Measurements from ENCODE around the gene STRN.
"Not testable (repeated sequence)": the region's sequence is repeated elsewhere in the genome, so short reads cannot be mapped to it uniquely, and the experiment has no call there.

Gene STRN

DNA sequence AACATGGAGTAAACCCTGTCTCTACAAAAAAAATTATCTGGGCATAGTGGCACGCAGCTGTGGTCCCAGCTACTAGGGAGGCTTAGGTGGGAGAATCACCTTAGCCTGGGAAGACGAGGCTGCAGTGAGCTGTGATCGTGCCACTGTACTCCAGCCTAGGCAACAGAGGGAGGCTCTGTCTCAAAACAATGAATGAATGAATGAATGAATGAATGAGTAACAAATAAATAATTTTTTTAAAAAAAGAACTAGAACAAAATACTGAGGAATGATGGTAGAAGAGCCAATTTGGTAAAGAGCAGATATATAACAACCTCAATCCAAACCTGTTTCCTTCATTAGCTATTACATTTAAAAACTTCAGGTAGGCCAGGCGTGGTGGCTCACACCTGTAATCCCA is 60.1 kb downstream of the STRN start:
- DNase-seq (ENCODE audit: low spot score), result no peak

DNA sequence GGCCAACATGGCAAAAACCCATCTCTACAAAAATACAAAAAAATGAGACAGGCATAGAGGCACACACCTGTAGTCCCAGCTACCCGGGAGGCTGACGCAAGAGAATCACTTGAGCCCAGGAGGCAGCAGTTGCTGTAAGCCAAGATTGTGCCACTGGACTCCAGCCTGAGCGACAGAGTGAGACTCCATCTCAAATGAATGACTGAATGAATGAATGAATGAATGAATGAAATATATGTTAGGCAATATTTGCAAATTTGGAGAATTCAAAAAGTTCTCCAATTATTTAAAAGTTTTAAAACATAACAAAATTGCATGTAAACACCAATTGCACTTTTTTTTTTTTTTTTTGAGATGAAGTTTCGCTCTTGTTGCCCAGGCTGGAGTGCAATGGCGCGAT is 61.7 kb downstream of the STRN start:
- no peak for DNase-seq (ENCODE audit: low spot score)

DNA sequence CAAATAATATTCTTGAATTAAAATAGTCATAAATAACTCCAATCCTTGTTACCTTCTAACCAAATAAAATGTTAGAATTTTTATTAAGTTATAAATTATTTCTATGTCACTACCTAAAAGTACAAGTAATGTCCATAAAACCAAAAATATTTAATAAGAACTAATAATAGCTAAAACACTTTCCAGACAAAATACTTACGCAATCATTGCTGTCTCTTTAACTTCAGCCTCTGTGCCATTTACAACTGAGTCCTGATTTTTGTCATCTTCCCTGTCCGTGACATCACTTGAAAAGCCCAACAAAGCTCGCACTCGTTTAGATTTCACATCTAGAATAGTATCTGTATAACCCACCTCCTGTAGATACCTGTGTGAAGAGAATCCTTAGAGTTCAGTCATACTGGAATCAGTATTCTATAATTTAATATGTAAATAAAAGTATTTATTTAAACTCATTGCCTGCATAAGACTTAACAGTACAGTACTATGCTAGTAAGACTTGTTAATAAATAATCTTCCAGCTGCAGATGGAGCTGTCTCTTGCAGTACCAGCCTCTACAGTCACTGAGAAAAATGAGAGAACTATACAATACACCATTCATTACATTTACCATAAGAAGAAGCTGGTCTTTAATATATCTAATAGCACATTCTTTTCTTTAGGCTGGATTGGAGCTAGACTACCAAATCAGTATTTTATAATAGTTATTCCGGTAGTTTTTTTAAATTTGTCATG is 63.8 kb downstream of the STRN start:
- DNase-seq (ENCODE audit: low spot score), result no peak

DNA sequence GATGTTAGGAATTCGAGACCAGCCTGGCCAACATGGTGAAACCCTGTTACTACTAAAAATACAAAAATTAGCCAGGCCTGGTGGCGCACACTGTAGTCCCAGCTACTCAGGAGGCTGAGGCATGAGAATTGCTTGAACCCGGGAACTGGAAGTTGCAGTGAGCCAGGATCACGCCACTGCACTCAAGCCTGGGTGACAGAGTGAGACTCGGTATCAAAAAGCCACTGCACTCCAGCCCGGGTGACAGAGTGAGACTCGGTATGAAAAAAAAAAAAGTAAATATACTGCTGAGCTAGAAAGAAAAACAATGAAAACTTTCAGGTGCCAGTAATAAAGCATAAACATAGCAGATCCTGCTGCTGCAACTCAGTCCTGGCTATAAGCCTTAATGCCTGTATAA is 73.5 kb downstream of the STRN start:
- DNase-seq (ENCODE audit: low spot score), result no peak

DNA sequence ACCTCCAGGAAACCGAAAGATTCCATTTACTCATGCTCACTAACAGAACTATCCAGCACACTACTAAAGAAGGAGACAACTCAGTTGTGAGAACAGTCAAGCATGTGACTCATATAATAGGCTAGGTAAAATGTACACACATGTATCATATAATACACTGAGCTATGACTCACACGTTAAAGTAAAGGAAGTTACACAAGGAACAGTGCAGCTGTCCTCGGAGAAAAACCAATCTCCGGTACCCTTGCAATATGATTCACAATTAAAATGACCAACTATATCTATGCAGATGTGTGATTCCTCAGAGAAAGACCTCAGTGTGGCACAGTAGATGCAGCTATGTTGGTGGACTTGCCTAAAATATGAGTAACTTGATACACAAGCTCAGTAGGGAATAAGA is 76.5 kb downstream of the STRN start:
- no peak for DNase-seq (ENCODE audit: low spot score)

DNA sequence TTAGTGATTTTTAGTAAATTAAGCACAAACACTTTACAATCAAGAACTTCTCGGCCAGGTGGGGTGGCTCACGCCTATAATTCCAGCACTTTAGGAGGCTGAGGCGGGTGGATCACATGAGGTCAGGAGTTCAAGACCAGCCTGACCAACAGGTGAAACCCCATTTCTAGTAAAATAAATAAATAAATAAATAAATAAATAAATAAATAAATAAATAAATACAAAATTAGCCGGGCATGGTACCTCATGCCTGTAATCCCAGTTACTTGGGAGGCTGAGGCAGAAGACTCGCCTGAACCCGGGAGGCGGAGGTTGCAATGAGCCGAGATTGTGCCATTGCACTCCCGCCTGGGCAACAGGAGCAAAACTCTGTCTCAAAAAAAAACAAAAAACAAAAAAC is 79.2 kb downstream of the STRN start:
- not testable (repeated sequence) for DNase-seq (ENCODE audit: low spot score)

DNA sequence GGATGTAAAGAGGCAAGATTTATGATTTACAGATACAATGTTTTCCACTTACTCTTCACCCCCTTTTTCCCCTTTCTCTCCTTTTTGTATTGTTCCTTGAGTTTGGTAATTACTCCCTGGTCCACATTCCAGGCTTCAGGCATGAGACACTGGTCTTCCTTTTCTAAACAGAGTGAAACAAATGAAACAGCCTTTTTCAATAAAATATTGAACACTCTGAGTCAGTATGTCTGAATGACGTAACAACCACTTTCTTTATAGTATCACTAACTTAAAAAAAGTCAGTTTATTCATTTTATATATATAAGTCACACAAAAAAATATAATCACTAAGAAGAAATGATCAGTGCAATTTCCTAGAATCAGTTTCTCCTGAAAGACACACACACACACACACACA is 79.7 kb downstream of the STRN start:
- DNase-seq (ENCODE audit: low spot score), result no peak

DNA sequence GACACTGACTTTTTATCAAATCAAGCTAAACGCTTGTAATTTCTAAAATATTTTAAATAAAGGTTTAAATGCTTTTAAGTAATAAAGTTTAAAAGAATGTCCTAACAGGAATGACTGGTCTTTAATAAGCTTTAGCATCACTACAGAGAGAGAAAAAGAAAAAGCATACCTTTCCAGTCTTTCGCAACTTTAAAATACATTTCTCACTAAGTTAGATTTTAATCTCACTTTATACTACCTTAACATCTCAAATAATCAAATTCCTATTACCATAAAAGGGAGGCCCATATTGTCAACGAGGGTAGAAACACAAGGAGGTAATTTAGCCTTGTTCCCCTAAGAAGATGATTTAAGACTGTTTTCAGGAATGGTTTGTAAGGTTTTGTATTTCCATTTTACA is 80.7 kb downstream of the STRN start:
- DNase-seq (ENCODE audit: low spot score), result no peak

DNA sequence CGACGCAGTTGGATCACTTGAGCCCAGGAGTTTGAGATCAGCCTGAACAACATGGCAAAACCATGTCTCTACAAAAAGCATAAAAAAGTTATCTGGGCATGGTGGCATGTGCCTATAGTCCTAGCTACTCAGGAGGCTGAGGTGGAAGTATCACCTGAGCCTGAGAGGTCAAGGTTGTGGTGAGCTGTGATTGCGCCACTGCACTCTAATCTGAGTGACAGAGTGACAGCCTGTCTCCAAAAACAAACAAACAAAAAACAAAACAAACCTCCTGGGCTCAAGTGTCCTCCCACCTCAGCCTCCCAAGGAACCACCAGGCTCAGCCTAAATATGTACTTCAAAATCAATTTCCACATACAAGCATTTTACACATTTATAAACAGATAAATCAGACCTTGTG is 83.8 kb downstream of the STRN start:
- no peak for DNase-seq (ENCODE audit: low spot score)

DNA sequence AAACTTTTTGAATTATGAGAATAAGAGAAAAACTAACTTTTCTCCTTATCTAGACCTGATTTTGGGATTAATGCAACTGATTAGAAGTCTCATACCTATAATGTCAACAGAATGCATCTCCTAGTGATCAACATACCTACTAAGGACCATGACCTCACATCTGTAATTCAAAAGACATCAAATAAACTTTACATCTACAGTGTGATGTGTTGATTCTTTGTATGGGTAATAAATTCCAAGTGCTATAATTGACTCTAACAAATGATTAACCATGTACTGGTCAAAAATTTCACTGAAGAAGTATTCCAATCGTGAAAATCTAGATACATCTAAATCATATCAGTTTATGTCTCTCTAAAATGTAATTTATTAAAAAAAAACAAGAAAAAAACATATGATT is 84.5 kb downstream of the STRN start:
- DNase-seq (ENCODE audit: low spot score), result no peak

DNA sequence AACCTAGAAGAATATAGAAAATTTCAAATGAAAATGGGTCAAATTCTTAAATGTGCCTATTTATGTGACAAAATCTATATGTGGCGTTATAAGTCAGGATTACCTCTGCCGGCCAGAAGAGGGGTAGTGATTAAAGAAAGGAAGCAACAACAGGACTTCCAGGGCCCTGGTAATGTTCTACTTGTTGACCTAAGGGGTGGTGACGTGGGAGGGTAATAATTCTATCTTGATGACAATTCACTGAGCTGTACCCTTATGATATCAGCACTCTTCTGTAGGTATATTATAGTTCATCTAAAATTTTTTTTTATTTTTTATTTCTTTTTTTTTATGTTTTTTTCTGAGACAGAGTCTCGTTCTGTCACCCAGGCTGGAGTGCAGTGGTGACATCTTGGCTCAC is 87.9 kb downstream of the STRN start:
- DNase-seq (ENCODE audit: low spot score), result no peak

DNA sequence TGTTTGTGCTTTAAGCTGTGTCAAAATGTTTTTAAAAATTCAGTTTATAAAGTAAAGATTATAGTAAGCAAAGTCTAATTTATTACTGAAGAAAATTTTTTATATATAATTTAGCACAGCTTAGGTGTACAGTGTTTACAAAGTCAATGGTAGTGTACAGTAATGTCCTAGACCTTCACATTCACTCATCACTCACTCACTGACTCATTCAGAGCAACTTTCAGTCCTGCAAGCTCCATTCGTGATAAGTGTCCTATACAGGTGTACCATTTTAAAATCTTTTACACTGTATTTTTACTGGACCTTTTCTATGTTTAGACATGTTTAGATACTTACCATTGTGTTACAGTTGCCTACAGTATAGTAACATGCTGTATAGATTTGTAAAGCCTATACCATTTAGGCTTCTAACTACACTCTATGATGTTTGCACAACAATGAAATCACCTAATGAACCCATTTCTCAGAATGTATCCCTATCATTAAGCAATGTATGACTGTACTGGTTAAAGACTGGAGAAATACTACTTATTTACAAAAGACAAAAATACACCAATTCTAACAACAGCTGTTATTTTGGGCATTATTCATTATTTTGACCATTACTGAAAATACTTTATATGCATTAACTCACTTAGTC is 95.1 kb downstream of the STRN start:
- no peak for DNase-seq (ENCODE audit: low spot score)

DNA sequence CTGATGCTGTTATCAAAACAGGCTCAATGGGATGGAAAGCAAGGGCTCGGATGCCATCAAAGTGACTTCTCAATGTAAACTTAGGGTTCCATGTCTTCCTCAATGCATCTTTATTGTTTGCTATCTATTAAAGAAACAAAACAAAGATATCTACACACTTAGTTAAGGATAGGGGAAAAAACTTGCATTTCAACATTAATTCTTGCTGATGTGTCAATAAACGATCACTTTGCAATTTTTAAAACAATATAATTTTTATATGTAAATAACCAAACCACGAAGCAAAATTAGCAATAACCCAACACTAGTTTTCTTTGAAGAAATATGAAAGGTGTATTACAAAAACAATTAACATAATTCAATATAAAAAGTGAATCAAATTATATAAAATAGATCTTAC is 96.7 kb downstream of the STRN start:
- DNase-seq (ENCODE audit: low spot score), result no peak

DNA sequence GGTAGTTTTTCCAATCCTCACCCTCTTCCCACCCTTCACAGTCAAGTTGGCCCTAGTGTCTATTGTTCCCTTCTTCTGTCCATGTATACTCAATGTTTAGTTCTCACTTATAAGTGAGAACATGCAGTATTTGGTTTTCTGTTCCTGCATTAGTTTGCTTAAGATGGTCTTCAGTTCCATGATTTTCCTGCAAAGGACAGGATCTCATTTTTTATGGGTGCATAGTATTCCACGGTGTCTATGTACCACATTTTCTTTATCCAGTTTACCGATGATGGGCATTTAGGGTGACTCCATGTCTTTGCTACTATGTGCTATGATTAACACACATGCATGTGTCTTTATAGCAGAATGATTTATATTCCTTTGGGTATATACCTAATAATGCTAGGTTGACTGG is 104.4 kb downstream of the STRN start:
- DNase-seq (ENCODE audit: low spot score), result no peak

DNA sequence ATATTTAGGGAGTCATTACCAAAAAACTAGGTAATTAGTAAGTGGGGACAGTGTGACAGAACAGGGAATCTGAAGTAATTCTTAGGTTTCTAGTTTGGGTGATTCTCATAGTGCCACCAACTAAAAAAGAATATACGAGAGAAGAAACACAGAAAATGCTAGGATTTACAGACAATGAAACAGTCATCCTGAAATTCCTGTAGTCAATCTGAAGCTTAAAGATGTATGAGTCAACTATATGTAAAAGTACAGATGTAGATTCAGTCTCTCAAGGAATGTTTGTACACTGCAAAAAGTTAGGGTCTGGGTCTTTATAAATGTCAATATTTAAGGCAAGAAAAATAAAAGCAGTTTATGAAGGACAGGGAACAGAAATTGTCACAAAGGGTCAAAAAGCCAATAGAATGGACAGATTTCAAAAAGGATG is 107.0 kb downstream of the STRN start:
- DNase-seq (ENCODE audit: low spot score), result no peak

DNA sequence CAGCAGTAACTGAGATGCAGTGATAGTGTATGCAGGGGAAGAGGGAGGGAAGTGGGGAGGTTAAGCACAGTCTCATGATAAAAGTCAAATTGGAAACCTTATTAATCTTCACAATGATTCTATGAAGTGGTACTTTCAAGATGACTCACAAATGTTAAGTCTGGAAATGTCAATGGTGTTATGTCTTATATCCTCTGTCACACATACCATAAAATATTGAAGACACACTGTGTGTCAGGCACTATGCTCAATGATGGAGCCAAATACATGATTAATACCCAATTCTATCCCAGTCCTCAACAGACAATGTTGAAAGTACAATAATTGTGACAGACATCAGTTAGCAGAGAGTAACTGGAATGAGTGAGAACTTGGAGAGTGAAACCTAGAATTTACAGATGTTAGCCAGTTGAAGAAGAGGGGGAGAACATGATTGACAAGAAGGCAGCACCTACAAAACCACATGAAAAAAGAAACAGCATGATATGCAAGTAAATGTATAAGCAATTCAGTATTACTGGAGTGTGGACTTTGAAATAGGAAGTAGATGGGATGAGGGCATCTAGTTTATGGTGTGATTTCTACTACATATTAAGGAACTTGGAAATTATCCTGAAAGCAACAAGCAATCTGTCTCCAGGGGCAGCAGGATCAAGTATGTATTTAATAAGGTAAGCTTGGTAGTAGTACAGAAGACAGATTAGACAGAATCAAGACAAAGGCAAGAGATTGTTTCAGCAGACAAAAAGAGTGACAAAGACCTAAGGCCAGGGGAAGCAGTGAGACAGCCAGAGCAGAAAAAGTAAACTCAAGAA is 107.6 kb downstream of the STRN start:
- no peak for DNase-seq (ENCODE audit: low spot score)

DNA sequence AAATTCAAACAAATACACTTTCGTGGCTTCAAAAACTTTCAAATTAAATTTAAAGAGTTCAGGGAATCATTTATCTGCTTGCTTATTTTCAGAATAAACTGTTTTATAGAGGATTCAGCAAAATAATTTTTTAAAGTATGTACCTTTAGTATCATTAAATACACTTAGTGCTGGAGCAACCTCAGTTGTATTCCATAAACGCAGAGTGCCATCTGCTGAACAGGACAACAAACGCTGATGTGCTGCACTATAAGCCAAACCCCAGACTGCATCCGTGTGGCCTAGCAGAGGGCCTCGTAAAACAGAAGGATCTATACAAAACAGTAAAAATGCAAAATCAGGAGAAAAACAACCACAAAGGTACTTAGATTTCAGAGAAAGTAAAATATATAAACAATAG is 108.6 kb downstream of the STRN start:
- no peak for DNase-seq (ENCODE audit: low spot score)

DNA sequence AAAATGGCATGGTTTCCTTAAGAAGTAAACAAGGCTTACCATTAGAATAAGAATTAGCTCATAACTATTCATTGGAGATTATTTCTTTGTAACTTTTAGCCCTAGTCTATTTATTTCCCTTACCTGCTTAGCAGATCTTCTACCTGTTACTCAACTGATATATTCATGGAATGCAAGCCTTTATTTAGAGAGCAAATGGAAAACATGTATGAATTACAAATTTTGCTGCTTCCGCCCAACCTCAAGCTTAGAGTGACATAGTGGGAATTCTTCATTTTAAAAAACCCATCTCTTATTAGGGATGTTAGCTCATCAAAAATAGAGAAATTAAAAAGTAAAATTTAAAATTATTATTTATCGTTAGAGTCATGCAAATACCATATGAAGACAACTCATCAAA is 110.9 kb downstream of the STRN start:
- no peak for DNase-seq (ENCODE audit: low spot score)

DNA sequence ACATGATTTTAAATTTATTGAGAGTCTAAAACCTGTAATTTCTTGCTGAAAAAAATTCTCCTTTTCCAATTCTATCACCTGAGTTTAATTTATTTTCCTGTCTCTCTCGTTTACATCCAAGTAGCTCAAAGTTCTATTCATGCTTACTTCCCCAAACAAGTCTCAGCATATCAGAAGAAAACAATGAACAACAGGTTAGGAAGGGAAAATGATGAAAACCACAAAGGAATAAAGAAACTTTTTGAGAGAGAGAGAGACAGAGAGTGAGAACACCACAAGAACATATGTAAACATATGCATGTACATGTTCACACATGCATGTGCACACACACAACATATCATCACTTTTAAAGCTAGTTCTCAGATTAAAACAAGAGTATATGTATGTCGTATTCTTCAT is 112.1 kb downstream of the STRN start:
- no peak for DNase-seq (ENCODE audit: low spot score)

DNA sequence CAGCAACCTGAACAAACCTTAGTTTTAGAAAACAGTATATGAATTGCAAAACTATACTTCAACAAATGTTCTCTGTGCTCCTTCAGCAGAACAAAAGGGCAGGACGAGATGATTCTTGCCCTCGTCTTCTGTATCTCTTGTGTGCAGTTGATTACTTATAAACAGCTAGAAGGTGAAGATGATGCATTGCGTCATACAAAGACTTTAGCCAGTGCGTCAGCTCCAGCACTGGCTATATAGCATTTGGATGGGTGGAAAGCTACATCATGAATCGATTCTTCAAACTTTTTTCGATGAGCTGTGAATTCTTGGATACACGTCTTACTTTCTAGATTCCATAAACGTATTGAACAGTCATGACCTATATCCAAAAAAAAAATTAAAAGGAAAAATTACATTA is 117.1 kb downstream of the STRN start:
- no peak for DNase-seq (ENCODE audit: low spot score)

DNA sequence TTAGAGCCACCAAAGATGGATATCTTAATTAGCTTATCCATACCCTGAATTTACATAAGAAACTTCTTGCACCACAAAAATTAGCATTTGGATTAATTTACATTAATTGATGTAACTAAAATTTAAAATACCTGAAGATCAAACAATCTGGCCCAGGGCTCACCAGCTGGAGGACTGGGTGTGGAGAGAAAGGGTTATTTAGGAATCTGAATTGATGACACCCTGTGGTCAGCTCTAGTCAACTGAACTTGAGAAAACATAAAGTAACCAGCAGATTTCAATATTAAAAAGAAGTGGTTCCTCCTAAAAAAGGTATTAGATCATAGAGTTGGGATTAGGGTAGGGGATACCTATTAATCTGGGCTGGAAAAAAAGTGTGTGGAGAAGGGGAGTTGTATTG is 122.5 kb downstream of the STRN start:
- DNase-seq (ENCODE audit: low spot score), result no peak

DNA sequence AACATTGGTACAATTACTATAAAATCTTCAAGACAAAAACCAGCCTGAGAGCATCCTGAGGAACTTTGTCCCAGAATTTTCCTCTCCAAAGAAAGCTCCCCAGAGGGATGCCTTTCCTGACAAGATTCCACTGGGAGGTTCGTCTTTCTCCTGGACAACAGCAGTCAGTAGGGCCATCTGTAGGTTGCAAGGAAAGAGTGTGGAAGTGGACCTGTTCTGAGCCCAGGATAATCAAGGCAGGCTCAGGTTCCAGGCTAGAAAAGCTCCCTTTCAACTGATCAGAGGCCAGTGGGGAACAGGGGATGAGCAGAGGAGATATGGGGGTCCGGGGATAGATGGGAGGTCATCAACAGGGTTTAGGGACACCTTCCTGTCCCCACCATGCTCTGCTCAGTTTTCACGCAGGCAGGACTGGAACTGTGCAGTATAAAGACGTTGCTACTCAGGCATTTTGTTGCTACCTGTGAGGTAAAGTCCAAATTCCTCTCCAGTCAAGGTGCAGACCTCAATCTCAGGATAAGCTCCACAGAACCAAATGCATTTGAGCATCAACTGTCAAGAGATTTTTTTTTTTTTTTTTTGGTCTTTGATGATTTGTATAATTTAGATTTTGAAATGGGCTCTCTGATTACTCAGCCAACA is 126.2 kb downstream of the STRN start:
- DNase-seq (ENCODE audit: low spot score), result no peak
